Neural progenitor cell (in vitro differentiated cells): ENCODE data around the gene POU2AF2.

Source experiments
- CTCF ChIP-seq: fragments of 200-600 bp; sonication (generic); IDR thresholded peaks from 2 replicates; pipeline ENCODE4 v1.5.1; 2017; ENCODE audit warnings: antibody characterized with exemption, mild to moderate bottlenecking
- EZH2 ChIP-seq: fragments of 200-600 bp; sonication (generic); IDR thresholded peaks from 2 replicates; pipeline ENCODE4 v1.6.1; 2017; ENCODE audit warnings: antibody characterized with exemption, mild to moderate bottlenecking, moderate library complexity

DNA sequence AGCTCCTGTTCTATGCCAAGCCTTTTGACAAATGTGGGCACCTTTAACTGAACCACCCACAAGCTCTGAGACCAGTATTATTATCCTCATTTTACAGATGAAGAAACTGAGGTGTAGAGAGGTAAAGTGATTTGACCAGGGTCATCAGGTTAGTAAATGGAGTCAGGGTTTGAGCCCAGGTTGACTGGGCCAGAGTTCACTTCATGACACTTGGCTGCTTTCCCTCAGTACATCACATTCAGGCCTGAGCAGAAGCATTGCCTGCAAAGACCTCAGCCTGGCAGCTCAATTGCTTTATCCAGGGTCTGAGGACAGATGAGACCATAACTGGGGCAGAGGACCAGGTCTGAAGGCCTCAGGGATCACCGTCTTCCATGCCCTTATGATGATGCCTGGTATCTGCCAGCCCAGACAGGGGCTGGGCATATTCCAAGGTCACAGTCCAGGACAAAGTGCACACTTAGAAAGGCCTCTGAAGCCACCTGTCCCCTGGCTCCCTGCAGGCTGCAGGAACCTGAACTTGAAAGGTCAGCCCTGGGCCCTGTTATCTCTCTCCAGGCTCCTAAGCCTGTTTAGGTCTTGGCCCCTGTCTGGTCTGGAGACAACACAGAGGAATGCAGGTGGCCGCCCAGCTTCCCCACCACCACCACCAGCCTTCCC, 84.8 kb downstream of the POU2AF2 start:
- no peak for TF ChIP-seq CTCF
- no peak for TF ChIP-seq EZH2
